GM12878 (cell line): ENCODE measurements around the gene ACRV1. TPM values are rescaled to one million over a fixed set of nuclear protein-coding genes. Genes with fewer than 3 reads are reported as not detected.

ENCODE experiments used
- ATAC-seq: fragments of 200-7000 bp; cut with Tn5 transposase; 3 replicates; pipeline ENCODE4 v1.9.1; 2020; ENCODE audit warnings: mild to moderate bottlenecking, moderate library complexity
- BruUV-seq: library from RNA; stranded (reverse); fragments of 400-500 nt; replicated peaks from 2 replicates; lab custom pipeline; 2021; lab: Mats Ljungman, UMichigan
- CTCF ChIA-PET: fragments of 300-600 bp; sonication (Branson Sonifier 250); formaldehyde crosslinking; extraction: SDS; loops from one replicate; lab custom pipeline; 2021; ENCODE audit warnings: inconsistent platforms; lab: Yijun Ruan, JAX
- POLR2A ChIA-PET: fragments of 350-600 bp; formaldehyde crosslinking; extraction: SDS; loops from one replicate; lab custom pipeline; 2021; ENCODE audit warnings: inconsistent platforms; lab: Charles Lee
- RAD21 ChIA-PET: fragments of 300-600 bp; sonication (Branson Sonifier 250); formaldehyde crosslinking; loops from one replicate; lab custom pipeline; 2023; ENCODE audit warnings: antibody characterized with exemption; ENCODE audit not compliant: unreplicated experiment; lab: Charles Lee
- SMC1A ChIA-PET: fragments of 300-600 bp; sonication (Branson Sonifier 250); formaldehyde crosslinking; loops from one replicate; lab custom pipeline; 2023; ENCODE audit not compliant: unreplicated experiment, uncharacterized antibody; lab: Charles Lee
- DNase-seq: peaks from one replicate; pipeline ENCODE4 v3.0.0-alpha.2; 2011; ENCODE audit warnings: low read depth, low spot score
- FAIRE-seq: peaks from 3 replicates; lab custom pipeline; 2011; peaks lifted over from hg19 to GRCh38; lab: Jason Lieb, UNC
- H2AFZ ChIP-seq: 2 replicates; pipeline ENCODE4 v1.6.0; 2011; ENCODE audit warnings: low read depth, low read length, control low read depth; ENCODE audit not compliant: control insufficient read depth
- H3K27ac ChIP-seq: 2 replicates; pipeline ENCODE4 v1.5.1; 2011; ENCODE audit warnings: control low read depth; ENCODE audit not compliant: control insufficient read depth, insufficient read depth
- H3K27me3 ChIP-seq, 2 experiments: replicated peaks in 1 of 2; 2 replicates each; pipeline versions ENCODE4 v1.6.0 to v1.6.1; 2011; ENCODE audit warnings: low read length in 1 of 2; ENCODE audit not compliant: control insufficient read depth in 2 of 2, insufficient read depth in 2 of 2
- H3K36me3 ChIP-seq, 2 experiments: 2 replicates each; pipeline ENCODE4 v1.5.1; 2011; ENCODE audit warnings: low read length in 1 of 2; ENCODE audit not compliant: control insufficient read depth in 2 of 2, insufficient read depth in 2 of 2
- H3K4me1 ChIP-seq: 2 replicates; pipeline ENCODE4 v1.6.1; 2011; ENCODE audit warnings: mild to moderate bottlenecking, low read length, moderate library complexity, mixed read lengths; ENCODE audit not compliant: control insufficient read depth, insufficient read depth
- H3K4me2 ChIP-seq: 2 replicates; pipeline ENCODE4 v1.6.0; 2011; ENCODE audit warnings: control low read depth; ENCODE audit not compliant: control insufficient read depth, insufficient read depth
- H3K4me3 ChIP-seq: fragments of 200-600 bp; sonication (generic); 2 replicates; pipeline ENCODE4 v1.5.1; 2016
- H3K79me2 ChIP-seq: 2 replicates; pipeline ENCODE4 v1.6.0; 2011; ENCODE audit warnings: low read length; ENCODE audit not compliant: control insufficient read depth, insufficient read depth
- H3K9ac ChIP-seq: 2 replicates; pipeline ENCODE4 v1.8.0; 2011; ENCODE audit warnings: low read length, control low read depth, mixed read lengths; ENCODE audit not compliant: control insufficient read depth, insufficient read depth
- H3K9me3 ChIP-seq: replicated peaks from 3 replicates; pipeline ENCODE4 v1.5.1; 2011; ENCODE audit warnings: mild to moderate bottlenecking, low read length; ENCODE audit not compliant: control insufficient read depth, insufficient read depth
- H4K20me1 ChIP-seq: 2 replicates; pipeline ENCODE4 v1.6.0; 2011; ENCODE audit not compliant: control insufficient read depth, insufficient read depth
- CBFB ChIP-seq: IDR thresholded peaks from 2 replicates; pipeline ENCODE4 v1.6.1; 2016; ENCODE audit warnings: antibody characterized with exemption, low read depth
- CBX5 ChIP-seq: sonication (generic); IDR thresholded peaks from 2 replicates; pipeline ENCODE4 v1.6.1; 2016; ENCODE audit warnings: low read depth, moderate library complexity, mild to moderate bottlenecking, inconsistent platforms
- GABPA ChIP-seq: IDR thresholded peaks from 2 replicates; pipeline ENCODE4 v1.6.1; 2014; ENCODE audit warnings: antibody characterized with exemption, low read depth, mild to moderate bottlenecking, inconsistent platforms
- HDAC6 ChIP-seq: fragments of 200-600 bp; sonication (generic); IDR thresholded peaks from one replicate; pipeline ENCODE4 v1.8.0; 2017; ENCODE audit warnings: antibody characterized with exemption; ENCODE audit not compliant: unreplicated experiment
- IKZF1 ChIP-seq: fragments of 450-650 bp; conservative IDR thresholded peaks from 2 replicates; pipeline ENCODE4 v1.6.1; 2017; ENCODE audit warnings: antibody characterized with exemption, mild to moderate bottlenecking
- IKZF2 ChIP-seq, 2 experiments: fragments of 450-650 bp; IDR thresholded peaks; 2 replicates each; pipeline ENCODE4 v1.6.1; 2017; ENCODE audit warnings: mild to moderate bottlenecking in 2 of 2, moderate library complexity in 2 of 2
- KDM1A ChIP-seq: fragments of 200-600 bp; sonication (generic); IDR thresholded peaks from 2 replicates; pipeline ENCODE4 v1.6.1; 2016; ENCODE audit warnings: borderline replicate concordance
- MTA2 ChIP-seq: fragments of 450-650 bp; IDR thresholded peaks from 2 replicates; pipeline ENCODE4 v1.6.1; 2016; ENCODE audit warnings: low read depth, mild to moderate bottlenecking, moderate library complexity
- MYC ChIP-seq: IDR thresholded peaks from 2 replicates; pipeline ENCODE4 v1.6.1; 2011; ENCODE audit warnings: mild to moderate bottlenecking, low read length, moderate library complexity, inconsistent platforms; ENCODE audit not compliant: insufficient read depth, insufficient replicate concordance, insufficient read length, severe bottlenecking
- POLR2A ChIP-seq: IDR thresholded peaks from 2 replicates; pipeline ENCODE4 v1.6.1; 2011; ENCODE audit warnings: low read depth, mild to moderate bottlenecking, low read length
- SIX5 ChIP-seq: IDR thresholded peaks from 2 replicates; pipeline ENCODE4 v1.6.1; 2011; ENCODE audit warnings: mild to moderate bottlenecking, low read depth, low read length, moderate library complexity; ENCODE audit not compliant: severe bottlenecking
- SMARCA5 ChIP-seq: fragments of 450-650 bp; IDR thresholded peaks from 2 replicates; pipeline ENCODE4 v1.6.1; 2017; ENCODE audit warnings: mild to moderate bottlenecking
- SUPT20H ChIP-seq: IDR thresholded peaks from 2 replicates; pipeline ENCODE4 v1.6.1; 2011; ENCODE audit warnings: low read depth, mild to moderate bottlenecking, low read length, moderate library complexity, borderline replicate concordance; ENCODE audit not compliant: control insufficient read depth
- TCF12 ChIP-seq: IDR thresholded peaks from 2 replicates; pipeline ENCODE4 v1.6.1; 2011; ENCODE audit warnings: low read depth, mild to moderate bottlenecking, low read length
- WGBS: methylation state at CpG from one replicate; pipeline ENCODE4 v1.1.6; 2016; ENCODE audit warnings: low lambda C conversion rate; ENCODE audit not compliant: insufficient replicate concordance, insufficient coverage; ENCODE audit errors: missing lambda C conversion rate; 5-methylcytosine and 5-hydroxymethylcytosine counted together
- in situ Hi-C: fragments of 300-500 bp; cut with MboI; formaldehyde crosslinking; loops from 9 replicates; pipeline ENCODE4 v1.14.3; 2018; ENCODE audit warnings: mixed read lengths
- intact Hi-C: fragments of 100-400 bp; cut with micrococcal nuclease; formaldehyde crosslinking; loops from one replicate; pipeline ENCODE4 v1.14.2; 2022; ENCODE audit not compliant: unreplicated experiment
- polyA plus RNA-seq, 11 experiments: library from polyadenylated mRNA; depleted of rRNA in 4 of 11; unstranded in 6 of 11; stranded (reverse) in 5 of 11; fragments of >200 nt; fragmentation: Nextera tagmentation in 4 of 11; fragmentation: Illumina TruSeq in 1 of 11; extraction: Ambion mirVana in 4 of 11; extraction: Trizol in 1 of 11; gene quantifications; 1 replicate in 1 of 11; 2 replicates in 10 of 11; pipeline versions ENCODE4 v1.2.1 to v1.2.3, GENCODE V29; 2011 to 2016; ENCODE audit warnings: inconsistent platforms in 2 of 11, missing spikeins in 2 of 11, low read depth in 1 of 11
- total RNA-seq, 4 experiments: library from RNA; depleted of rRNA in 3 of 4; stranded (reverse); fragments of >200 nt in 3 of 4; fragmentation: Illumina TruSeq in 1 of 4; extraction: Trizol in 1 of 4; gene quantifications; 2 replicates each; pipeline versions ENCODE4 v1.2.1 to v1.2.3, GENCODE V29; 2013 to 2021
- TF ChIP-seq, protein P1 (sequence below): fragments of 450-650 bp; IDR thresholded peaks from 2 replicates; pipeline ENCODE4 v1.6.1; 2017; ENCODE audit warnings: low read depth, mild to moderate bottlenecking, moderate library complexity
- TF ChIP-seq, protein P2 (sequence below): fragments of 450-650 bp; IDR thresholded peaks from 2 replicates; pipeline ENCODE4 v1.6.1; 2014; ENCODE audit warnings: mild to moderate bottlenecking
- TF ChIP-seq, protein P3 (sequence below): fragments of 450-650 bp; formaldehyde crosslinking; IDR thresholded peaks from 2 replicates; pipeline ENCODE4 v1.5.0; 2022; ENCODE audit warnings: mild to moderate bottlenecking, missing genetic modification characterization
- TF ChIP-seq, protein P4 (sequence below): fragments of 450-650 bp; IDR thresholded peaks from 2 replicates; pipeline ENCODE4 v1.6.1; 2017; ENCODE audit warnings: borderline replicate concordance

The ACRV1 gene
- total and polyA plus RNA-seq, 10 of the 15 experiments (the other 5 are each of a cell fraction or from before 2014, with no cell fraction given): 0.09 to 0.82 (median 0.23) TPM; not detected in 2

DNA sequence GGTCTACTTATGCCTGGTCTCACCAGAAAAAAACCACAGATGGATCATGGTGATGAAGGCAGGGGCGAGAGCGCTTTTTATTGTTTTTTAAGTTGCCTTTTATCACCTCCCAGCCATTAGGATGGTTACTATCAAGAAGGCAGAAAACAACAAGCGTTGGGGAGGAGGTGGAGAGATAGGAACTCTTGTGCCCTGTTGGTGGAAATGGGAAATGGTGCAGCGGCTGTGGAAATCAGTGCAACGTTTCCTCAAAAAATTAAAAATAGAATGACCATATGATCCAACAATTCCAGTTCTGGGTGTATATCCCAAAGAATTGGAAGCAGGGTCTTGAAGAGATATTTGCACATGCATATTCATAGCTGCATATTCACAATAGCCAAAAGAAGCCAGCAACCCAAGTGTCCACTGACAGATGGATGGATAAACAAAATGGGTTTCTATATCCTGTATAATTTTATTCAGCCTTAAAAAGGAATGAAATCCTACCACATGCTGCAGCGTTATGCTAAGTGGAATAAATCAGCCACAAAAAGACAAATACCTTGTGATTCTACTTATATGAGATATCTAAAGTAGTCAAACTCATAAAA, 20.5 kb upstream of the ACRV1 start:
- H3K4me3 ChIP-seq: no peak overlapping the region
- no peaks in the 10 kb centered on the region for H4K20me1 ChIP-seq
- ATAC-seq (no peak), FAIRE-seq (no peak), DNase-seq (no peak)
- no TSS peak for BruUV-seq
- no peaks in the 10 kb centered on the region for H3K36me3 ChIP-seq
- no peaks in the 10 kb centered on the region; a peak in 2 of 4 replicates for H3K27me3 ChIP-seq
- H3K4me1 ChIP-seq: no peaks in the 10 kb centered on the region
- 19% methylated on average over 6 of the region's 6 CpGs for WGBS
- intact Hi-C loops (no loop called here), in situ Hi-C loops (no loop called here)
- POLR2A ChIA-PET: interaction anchor here (0.7 kb wide), 1 partner anchor 291 kb away, joined by 3 read pairs; no protein-coding TSS in a partner anchor
- no peak overlapping the region for H3K27ac ChIP-seq
- no peaks in the 10 kb centered on the region for H3K79me2 ChIP-seq
- SMC1A ChIA-PET: no interaction called here
- H2AFZ ChIP-seq: no peak overlapping the region
- CTCF ChIA-PET: no interaction called here
- no peak overlapping the region for H3K4me2 ChIP-seq
- H3K9me3 ChIP-seq: no peaks in the 10 kb centered on the region
- RAD21 ChIA-PET: no interaction called here
- H3K9ac ChIP-seq: no peak overlapping the region
- TF ChIP-seq TCF12: no peak
- no peak for TF ChIP-seq CBFB
- TF ChIP-seq MYC: no peak
- TF ChIP-seq, protein P1, sequence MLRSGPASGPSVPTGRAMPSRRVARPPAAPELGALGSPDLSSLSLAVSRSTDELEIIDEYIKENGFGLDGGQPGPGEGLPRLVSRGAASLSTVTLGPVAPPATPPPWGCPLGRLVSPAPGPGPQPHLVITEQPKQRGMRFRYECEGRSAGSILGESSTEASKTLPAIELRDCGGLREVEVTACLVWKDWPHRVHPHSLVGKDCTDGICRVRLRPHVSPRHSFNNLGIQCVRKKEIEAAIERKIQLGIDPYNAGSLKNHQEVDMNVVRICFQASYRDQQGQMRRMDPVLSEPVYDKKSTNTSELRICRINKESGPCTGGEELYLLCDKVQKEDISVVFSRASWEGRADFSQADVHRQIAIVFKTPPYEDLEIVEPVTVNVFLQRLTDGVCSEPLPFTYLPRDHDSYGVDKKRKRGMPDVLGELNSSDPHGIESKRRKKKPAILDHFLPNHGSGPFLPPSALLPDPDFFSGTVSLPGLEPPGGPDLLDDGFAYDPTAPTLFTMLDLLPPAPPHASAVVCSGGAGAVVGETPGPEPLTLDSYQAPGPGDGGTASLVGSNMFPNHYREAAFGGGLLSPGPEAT: no peak
- no peak for TF ChIP-seq POLR2A
- TF ChIP-seq IKZF2 (IDR thresholded peaks at IDR 0.05): no peak
- no peak for TF ChIP-seq HDAC6
- no peak for TF ChIP-seq CBX5
- no peak for TF ChIP-seq IKZF1
- TF ChIP-seq SUPT20H: no peak
- TF ChIP-seq MTA2: no peak
- TF ChIP-seq SMARCA5: no peak
- TF ChIP-seq, protein P2, sequence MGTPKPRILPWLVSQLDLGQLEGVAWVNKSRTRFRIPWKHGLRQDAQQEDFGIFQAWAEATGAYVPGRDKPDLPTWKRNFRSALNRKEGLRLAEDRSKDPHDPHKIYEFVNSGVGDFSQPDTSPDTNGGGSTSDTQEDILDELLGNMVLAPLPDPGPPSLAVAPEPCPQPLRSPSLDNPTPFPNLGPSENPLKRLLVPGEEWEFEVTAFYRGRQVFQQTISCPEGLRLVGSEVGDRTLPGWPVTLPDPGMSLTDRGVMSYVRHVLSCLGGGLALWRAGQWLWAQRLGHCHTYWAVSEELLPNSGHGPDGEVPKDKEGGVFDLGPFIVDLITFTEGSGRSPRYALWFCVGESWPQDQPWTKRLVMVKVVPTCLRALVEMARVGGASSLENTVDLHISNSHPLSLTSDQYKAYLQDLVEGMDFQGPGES: no peak
- TF ChIP-seq SIX5: no peak
- TF ChIP-seq, protein P3, sequence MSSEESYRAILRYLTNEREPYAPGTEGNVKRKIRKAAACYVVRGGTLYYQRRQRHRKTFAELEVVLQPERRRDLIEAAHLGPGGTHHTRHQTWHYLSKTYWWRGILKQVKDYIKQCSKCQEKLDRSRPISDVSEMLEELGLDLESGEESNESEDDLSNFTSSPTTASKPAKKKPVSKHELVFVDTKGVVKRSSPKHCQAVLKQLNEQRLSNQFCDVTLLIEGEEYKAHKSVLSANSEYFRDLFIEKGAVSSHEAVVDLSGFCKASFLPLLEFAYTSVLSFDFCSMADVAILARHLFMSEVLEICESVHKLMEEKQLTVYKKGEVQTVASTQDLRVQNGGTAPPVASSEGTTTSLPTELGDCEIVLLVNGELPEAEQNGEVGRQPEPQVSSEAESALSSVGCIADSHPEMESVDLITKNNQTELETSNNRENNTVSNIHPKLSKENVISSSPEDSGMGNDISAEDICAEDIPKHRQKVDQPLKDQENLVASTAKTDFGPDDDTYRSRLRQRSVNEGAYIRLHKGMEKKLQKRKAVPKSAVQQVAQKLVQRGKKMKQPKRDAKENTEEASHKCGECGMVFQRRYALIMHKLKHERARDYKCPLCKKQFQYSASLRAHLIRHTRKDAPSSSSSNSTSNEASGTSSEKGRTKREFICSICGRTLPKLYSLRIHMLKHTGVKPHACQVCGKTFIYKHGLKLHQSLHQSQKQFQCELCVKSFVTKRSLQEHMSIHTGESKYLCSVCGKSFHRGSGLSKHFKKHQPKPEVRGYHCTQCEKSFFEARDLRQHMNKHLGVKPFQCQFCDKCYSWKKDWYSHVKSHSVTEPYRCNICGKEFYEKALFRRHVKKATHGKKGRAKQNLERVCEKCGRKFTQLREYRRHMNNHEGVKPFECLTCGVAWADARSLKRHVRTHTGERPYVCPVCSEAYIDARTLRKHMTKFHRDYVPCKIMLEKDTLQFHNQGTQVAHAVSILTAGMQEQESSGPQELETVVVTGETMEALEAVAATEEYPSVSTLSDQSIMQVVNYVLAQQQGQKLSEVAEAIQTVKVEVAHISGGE: no peak
- no peak for TF ChIP-seq KDM1A
- TF ChIP-seq, protein P4, sequence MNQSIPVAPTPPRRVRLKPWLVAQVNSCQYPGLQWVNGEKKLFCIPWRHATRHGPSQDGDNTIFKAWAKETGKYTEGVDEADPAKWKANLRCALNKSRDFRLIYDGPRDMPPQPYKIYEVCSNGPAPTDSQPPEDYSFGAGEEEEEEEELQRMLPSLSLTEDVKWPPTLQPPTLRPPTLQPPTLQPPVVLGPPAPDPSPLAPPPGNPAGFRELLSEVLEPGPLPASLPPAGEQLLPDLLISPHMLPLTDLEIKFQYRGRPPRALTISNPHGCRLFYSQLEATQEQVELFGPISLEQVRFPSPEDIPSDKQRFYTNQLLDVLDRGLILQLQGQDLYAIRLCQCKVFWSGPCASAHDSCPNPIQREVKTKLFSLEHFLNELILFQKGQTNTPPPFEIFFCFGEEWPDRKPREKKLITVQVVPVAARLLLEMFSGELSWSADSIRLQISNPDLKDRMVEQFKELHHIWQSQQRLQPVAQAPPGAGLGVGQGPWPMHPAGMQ: no peak
- no peak for TF ChIP-seq GABPA
